Astrocyte of the spinal cord (primary cell): Measurements from ENCODE around the gene TSC1.

ENCODE experiments used
- DNase-seq: peaks from one replicate; pipeline ENCODE4 v3.0.0; 2011; ENCODE audit warnings: low read depth, low spot score
- H3K4me3 ChIP-seq: 2 replicates; pipeline ENCODE4 v1.5.1; 2011; ENCODE audit warnings: low read depth, mild to moderate bottlenecking, low read length, moderate library complexity
- CTCF ChIP-seq: IDR thresholded peaks from 2 replicates; pipeline ENCODE4 v1.5.1; 2012; ENCODE audit warnings: low read depth, mild to moderate bottlenecking, low read length, inconsistent platforms
- in situ Hi-C: cut with HindIII; loops from 2 replicates; pipeline ENCODE4 v1.10.0; 2017; ENCODE audit warnings: low sequenced_read_pairs

TSC1 gene

GRCh38 chr9:132984202-132985070, 40.0 kb upstream of the TSC1 start:
- DNase-seq, result no peak
- in situ Hi-C loops, result no loop called here
- TF ChIP-seq CTCF, result no peak
- H3K4me3 ChIP-seq, result no peak overlapping the region

- H3K4me3 ChIP-seq, result no peak overlapping the region
- TF ChIP-seq CTCF, result no peak
- in situ Hi-C loops, result no loop called here
- no peak for DNase-seq
Measured at GRCh38 chr9:132983491-132984201, 39.2 kb upstream of the TSC1 start.

GRCh38 chr9:132982458-132982857, 38.0 kb upstream of the TSC1 start:
- no peak for TF ChIP-seq CTCF
- no peak overlapping the region for H3K4me3 ChIP-seq
- in situ Hi-C loops, result no loop called here
- DNase-seq, result no peak

GRCh38 chr9:132980157-132980556, 35.7 kb upstream of the TSC1 start:
- no peak for TF ChIP-seq CTCF
- in situ Hi-C loops, result no loop called here
- DNase-seq, result no peak
- no peak overlapping the region for H3K4me3 ChIP-seq

GRCh38 chr9:132978451-132979131, 34.2 kb upstream of the TSC1 start, which contains the start of gene GFI1B:
GFI1B (plus strand) TSS chr9:132978694; CDS start chr9:132986679, 7,985 bp downstream.
- in situ Hi-C loops, result no loop called here
- no peak for TF ChIP-seq CTCF
- DNase-seq, result no peak
- H3K4me3 ChIP-seq, result no peak within 1 kb of the TSS

GRCh38 chr9:132978112-132978450, 33.7 kb upstream of the TSC1 start:
- TF ChIP-seq CTCF, result no peak
- H3K4me3 ChIP-seq, result no peak overlapping the region
- DNase-seq, result no peak
- in situ Hi-C loops, result no loop called here
